Ishikawa (cell line): ENCODE measurements around the gene KCNK15.

Experiments used
- CREB1 ChIP-seq: IDR thresholded peaks from 2 replicates; pipeline ENCODE4 v1.6.1; 2012; ENCODE audit warnings: low read depth
- EP300 ChIP-seq: IDR thresholded peaks from 2 replicates; pipeline ENCODE4 v1.6.1; 2012; ENCODE audit warnings: borderline replicate concordance
- TCF12 ChIP-seq: IDR thresholded peaks from 2 replicates; pipeline ENCODE4 v1.6.1; 2012; ENCODE audit warnings: low read depth
- TEAD4 ChIP-seq: IDR thresholded peaks from 2 replicates; pipeline ENCODE4 v1.6.1; 2012
- YY1 ChIP-seq: IDR thresholded peaks from 2 replicates; pipeline ENCODE4 v1.6.1; 2012; ENCODE audit warnings: low read depth

DNA sequence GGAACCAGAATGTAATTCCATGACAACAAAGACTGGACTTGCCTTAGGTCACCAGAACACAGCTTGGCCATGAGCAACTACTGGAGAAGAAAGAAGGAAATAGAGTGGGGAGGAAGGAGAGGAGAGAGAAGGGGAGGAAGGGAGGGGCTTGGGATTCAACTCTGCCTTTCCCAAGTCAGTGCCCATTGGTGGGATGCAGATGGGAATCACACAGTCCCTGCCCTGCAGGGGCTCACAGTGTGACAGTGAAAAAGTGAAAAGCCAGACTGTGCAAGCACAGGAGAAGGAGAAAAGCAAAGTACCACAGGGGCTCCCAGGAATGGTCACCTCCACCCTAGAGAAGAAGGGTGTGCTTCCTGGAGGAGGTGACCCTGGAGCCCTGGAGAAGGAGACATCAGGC is 50.6 kb downstream of the KCNK15 start:
- no peak for TF ChIP-seq TCF12
- TF ChIP-seq YY1, result no peak
- TF ChIP-seq CREB1, result no peak
- no peak for TF ChIP-seq TEAD4
- TF ChIP-seq EP300, result no peak
